NCI-H146 treated with DMSO at 0.1 percent for 48 hours (cell line): Measurements from ENCODE around the gene SSBP4.

Experiments
- DNase-seq: peaks from one replicate; lab custom pipeline; 2025; ENCODE audit not compliant: unreplicated experiment; lab: John Stamatoyannopoulos, UW

Gene SSBP4

DNA sequence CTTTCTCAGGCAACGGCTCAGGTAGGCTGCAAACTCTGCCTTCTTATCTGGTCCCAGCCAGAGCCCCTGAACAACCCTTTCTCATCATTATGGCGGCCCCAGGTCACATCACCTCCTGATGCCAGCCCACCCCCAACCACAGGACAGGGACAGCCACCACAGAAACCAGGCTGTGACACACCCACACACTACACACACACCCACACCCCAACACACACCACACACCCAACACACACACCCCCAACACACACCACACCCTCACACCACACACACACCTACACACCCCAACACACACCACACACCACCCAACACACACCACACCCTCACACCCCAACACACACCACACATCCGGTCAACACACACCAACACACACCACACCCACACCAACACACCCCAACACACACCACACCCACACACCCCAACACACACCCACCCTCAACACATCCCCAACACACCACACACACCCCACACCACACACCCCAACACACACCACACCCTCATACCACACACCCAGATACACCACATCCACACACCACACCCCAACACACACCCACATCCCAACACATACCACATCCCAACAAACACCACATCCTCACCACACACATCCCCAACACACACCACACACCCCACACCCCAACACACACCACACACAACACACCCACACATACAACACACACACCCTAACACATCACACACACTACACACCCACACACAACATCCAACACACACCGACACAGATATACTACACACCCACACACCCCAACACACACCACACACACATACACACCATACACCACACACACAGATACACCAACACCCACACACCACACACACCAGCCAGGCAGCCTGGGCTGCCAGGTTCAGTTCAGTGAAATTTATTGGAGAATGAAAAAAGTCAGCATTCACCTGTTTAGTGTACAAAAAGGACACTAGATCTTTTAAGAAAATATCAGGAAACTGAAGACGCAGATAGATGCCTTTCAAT is 22.9 kb downstream of the SSBP4 start:
- no peak for DNase-seq

- DNase-seq: no peak
Measured at GRCh38 chr19:18442941-18443340, 23.7 kb downstream of the SSBP4 start.

DNA sequence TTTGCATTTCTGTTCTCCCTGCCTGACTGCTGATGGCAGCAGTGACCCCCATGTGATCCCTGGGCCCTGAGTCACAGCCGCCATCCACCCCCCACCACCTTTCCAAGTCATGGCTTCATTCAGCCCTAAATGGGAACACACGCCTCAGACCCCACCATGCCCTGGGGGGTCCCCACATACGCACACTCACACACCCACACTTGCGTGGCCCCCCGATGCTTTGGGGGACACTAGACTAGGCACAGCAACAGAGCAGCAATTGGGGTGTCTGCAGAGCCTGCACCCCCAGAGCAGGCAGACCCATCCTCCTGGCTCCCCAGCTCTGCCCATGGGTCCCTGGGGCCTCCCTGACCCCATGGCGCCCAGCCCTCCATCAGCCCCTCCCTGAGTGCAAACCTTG is 24.2 kb downstream of the SSBP4 start:
- DNase-seq: no peak

- DNase-seq: no peak
Measured at GRCh38 chr19:18443831-18444230, 24.6 kb downstream of the SSBP4 start.

- no peak for DNase-seq
Measured at GRCh38 chr19:18444513-18444912, 25.3 kb downstream of the SSBP4 start.

GRCh38 chr19:18445262-18445948 is 26.2 kb downstream of the SSBP4 start:
- DNase-seq: no peak

DNA sequence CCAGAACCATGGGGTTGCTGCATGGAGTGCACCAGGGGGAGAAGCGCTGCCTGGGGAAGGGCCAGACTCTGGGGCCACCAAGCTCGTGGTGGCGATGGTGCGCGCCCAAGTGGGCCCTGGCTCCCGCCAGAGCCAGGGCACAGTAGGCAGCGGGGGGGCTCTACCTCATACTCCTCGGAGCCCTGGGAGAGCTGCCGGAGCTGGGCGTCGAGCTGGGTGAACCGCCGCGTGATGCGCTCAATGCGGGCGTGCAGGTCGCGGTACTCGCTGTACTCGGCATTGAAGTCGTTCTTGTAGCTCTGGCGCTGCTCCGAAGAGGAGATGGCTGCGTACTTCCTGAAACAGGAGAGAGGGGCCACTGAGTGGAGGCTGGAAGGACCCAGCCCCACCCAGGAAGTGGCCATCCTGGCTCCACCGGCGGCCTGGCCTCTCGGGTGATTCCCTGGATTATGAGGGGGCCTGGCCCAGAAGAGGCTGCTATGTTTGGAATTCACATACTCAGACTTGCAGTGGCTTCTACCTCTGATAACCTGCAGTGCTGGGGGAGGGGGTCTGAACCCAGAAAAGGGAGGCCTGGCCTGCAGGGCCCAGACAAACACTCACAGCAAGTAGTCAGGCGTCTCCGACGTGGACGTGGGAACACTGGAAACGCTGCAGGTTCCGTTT is 27.1 kb downstream of the SSBP4 start:
- DNase-seq: no peak

DNA sequence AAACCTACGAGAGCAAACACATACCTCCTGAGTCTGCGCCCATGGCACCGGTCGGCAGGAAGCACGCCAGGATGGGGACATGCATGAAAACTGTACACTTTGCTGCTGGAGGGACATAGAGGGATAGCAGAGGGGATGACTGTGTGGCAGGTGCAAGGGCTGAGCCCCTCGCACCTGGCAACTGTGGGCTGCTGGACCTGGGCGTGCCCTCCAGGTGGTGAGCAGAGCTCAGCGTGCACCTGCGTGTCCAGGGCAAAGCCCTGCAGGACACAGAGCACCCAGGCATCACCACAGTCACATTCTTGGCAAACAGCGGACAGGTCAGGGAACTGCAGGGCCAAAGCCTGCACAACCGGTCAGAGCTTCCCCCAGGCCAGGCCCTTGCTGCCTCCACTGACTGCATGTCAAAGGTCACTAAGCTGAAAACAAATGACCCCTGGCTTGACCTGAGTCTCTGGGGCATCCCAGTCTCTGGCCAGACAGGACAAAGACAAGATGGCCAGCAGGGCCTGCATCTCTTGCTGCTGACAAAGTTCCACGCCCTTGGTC is 27.7 kb downstream of the SSBP4 start:
- DNase-seq: peak; percentile 42

DNA sequence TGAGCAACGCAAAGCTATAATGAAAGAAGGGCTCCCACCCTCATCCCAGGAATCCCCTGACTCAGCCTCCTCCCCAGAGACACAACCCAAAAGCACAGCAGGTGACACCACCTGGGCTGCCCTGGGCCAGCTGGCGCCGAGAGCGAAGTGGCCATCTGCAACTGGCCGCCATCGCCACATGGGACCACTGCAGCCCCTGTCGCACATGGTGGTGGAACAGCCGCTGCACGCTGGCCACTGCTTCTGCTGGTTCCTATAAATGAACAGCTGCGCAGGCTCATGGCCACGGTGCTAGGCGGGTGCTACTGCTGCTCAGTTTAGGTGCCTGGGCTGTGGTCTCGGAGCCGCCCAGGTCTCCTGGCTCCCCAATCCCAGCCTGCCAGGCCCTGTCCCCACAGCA is 30.4 kb downstream of the SSBP4 start:
- no peak for DNase-seq

- DNase-seq: no peak
Measured at GRCh38 chr19:18450021-18450930, 31.1 kb downstream of the SSBP4 start.

GRCh38 chr19:18450931-18451836 is 32.0 kb downstream of the SSBP4 start:
- peak; percentile 58 for DNase-seq

DNA sequence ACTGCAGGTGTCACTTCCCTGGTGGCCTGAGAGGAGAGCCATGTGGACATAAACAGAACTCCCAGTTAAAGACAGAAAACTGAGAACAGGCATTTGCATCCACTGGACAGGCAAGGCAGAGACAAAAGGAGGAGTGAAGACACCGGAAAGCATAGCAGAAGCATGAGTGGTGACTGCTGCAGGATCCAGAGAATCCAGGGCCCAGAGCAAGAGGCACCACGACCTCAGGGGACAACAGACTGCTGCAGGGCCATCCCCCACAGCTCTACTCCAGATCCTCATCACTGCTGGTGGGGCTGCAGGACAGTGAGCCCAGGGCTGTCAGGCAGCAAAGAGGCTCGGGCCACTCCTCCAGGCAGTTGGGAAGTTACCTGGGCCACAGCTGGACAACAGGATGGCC is 33.2 kb downstream of the SSBP4 start:
- DNase-seq: no peak

GRCh38 chr19:18453269-18454024 is 34.2 kb downstream of the SSBP4 start:
- no peak for DNase-seq

DNA sequence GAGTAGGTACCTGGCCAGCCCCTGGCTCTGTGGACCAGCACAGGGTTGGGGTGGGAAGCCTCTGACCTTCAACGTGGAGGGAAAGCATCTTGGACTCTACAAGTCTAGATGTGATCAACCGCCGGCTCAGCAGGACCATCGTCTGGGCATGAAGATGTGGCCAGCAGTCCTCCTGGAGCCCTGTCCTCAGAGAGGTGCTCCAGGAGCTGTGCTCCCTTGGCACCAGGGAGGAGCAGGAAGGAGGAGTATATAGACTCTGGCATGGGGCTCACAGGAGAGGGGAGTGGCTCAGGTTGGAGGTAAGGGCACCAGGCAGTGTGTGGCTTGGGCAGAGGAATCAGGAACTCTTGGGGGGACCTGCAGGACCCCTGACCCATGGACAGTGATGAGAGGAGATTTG is 37.1 kb downstream of the SSBP4 start:
- no peak for DNase-seq

- DNase-seq: no peak
Measured at GRCh38 chr19:18456974-18457373, 37.8 kb downstream of the SSBP4 start.

DNA sequence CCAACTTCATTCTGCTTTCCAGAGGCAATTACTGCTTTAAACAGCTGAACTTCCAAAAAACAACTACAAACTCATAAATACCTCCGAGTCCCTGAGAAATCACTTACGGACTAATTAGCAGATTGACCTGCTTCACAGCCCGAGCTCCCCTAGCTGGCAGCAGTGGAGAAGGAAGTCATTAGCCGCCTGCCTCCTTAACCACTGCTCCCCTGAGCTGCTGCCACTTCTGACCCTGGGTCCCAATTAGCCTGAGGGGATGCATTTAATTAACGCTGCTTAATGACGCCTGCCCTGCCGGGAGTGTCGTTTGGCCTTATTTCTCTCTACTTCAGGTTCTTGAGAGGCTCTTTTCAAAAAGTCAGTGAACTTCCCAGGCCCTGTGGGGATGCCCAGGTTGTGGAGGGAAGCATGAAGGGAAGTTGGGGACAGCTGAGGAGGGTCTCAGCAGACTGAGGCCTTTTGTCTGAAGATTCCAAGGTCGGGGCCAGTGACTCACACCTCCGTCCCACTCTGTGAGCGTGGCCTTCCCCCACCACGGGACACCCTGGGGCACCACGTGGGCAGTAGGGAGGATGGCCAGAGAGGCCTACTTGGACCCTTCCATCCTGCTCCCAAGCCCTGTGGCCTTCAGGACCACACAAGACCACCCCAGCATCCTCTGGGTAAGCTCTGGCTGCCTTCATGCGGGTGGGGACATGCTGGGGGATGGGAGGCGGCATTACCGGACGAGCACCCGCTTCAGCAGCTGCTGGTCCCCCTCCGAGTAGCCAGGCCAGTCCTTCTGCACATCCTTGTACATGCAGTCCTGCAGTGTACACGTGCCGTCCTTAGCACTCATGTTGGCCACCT is 38.5 kb downstream of the SSBP4 start:
- DNase-seq: no peak

GRCh38 chr19:18460900-18461299 is 41.7 kb downstream of the SSBP4 start:
- DNase-seq: no peak

- no peak for DNase-seq
Measured at GRCh38 chr19:18461471-18461870, 42.3 kb downstream of the SSBP4 start.
